HCT116 (cell line): ENCODE data around the gene PLA2G2C. TPM values are rescaled to one million over a fixed set of nuclear protein-coding genes. Genes with fewer than 3 reads are reported as not detected.

Experiments
- CEBPB ChIP-seq: IDR thresholded peaks from 2 replicates; pipeline ENCODE4 v1.6.1; 2012; ENCODE audit warnings: low read depth
- ELF1 ChIP-seq: IDR thresholded peaks from 2 replicates; pipeline ENCODE4 v1.6.1; 2012; ENCODE audit warnings: low read depth, borderline replicate concordance
- POLR2AphosphoS5 ChIP-seq: IDR thresholded peaks from 2 replicates; pipeline ENCODE4 v1.6.1; 2011; ENCODE audit warnings: mild to moderate bottlenecking, low read depth, low read length, moderate library complexity
- RAD21 ChIP-seq: IDR thresholded peaks from 2 replicates; pipeline ENCODE4 v1.6.1; 2012; ENCODE audit warnings: low read depth, mild to moderate bottlenecking
- SIN3A ChIP-seq: IDR thresholded peaks from 2 replicates; pipeline ENCODE4 v1.6.1; 2012; ENCODE audit warnings: low read depth
- SP1 ChIP-seq: IDR thresholded peaks from 2 replicates; pipeline ENCODE4 v1.6.1; 2012; ENCODE audit warnings: low read depth
- ZFX ChIP-seq: fragments of 450-650 bp; IDR thresholded peaks from 2 replicates; pipeline ENCODE4 v1.6.1; 2017
- ZNF274 ChIP-seq: fragments of 200-500 bp; sonication (Bioruptor generic); IDR thresholded peaks from 2 replicates; pipeline ENCODE4 v1.6.1; 2014; ENCODE audit warnings: mild to moderate bottlenecking, low read depth, low read length, inconsistent platforms
- total RNA-seq: library from RNA; stranded (reverse); gene quantifications from one replicate; pipeline ENCODE4 v1.2.1, GENCODE V29; 2021; ENCODE audit not compliant: unreplicated experiment
- TF ChIP-seq, protein P1 (sequence below): IDR thresholded peaks from 2 replicates; pipeline ENCODE4 v1.6.1; 2011; ENCODE audit warnings: mild to moderate bottlenecking, low read length, moderate library complexity; ENCODE audit not compliant: insufficient replicate concordance; ENCODE audit errors: extremely low read depth

Gene PLA2G2C
- total RNA-seq, 1 experiment from 2014 or later, result not detected

DNA sequence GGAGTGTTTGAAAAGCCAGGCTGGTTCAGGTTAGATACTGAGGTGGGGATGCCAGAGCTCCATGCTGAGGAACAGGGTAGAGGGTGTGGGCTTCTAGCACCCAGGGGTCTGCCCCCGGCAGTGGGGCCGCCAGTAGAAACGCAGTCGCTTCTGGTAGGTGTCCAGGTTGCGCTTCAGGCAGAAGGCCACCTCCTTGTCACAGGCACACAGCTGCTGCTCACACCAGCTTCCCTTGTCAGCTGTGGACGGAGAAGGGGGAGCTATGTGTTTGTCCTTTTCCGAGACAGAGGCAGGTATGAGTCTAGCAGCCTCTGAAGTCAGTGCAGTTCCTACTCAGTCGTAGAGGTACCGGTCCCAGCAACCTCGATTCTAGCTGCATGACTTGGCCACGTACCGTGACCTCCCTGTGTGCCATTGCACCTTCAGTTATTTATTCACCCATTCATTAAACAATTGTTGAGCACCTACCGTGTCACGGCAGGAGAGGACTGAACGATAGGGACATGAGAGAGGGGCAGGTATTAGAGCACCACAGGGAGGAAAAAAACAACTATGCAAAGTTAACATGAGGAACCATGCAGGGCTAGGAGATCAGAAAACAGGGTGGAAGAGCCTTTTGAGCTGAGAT is 72.2 kb downstream of the PLA2G2C start (continued):
- TF ChIP-seq, protein P1, sequence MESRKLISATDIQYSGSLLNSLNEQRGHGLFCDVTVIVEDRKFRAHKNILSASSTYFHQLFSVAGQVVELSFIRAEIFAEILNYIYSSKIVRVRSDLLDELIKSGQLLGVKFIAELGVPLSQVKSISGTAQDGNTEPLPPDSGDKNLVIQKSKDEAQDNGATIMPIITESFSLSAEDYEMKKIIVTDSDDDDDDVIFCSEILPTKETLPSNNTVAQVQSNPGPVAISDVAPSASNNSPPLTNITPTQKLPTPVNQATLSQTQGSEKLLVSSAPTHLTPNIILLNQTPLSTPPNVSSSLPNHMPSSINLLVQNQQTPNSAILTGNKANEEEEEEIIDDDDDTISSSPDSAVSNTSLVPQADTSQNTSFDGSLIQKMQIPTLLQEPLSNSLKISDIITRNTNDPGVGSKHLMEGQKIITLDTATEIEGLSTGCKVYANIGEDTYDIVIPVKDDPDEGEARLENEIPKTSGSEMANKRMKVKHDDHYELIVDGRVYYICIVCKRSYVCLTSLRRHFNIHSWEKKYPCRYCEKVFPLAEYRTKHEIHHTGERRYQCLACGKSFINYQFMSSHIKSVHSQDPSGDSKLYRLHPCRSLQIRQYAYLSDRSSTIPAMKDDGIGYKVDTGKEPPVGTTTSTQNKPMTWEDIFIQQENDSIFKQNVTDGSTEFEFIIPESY, result no peak
- no peak for TF ChIP-seq ELF1
- TF ChIP-seq CEBPB, result no peak
- no peak for TF ChIP-seq SP1
- TF ChIP-seq RAD21, result no peak
- no peak for TF ChIP-seq ZNF274
- no peak for TF ChIP-seq ZFX
- TF ChIP-seq POLR2AphosphoS5, result no peak
- no peak for TF ChIP-seq SIN3A
- TF ChIP-seq, all 23 proteins: peak for 0

Other genes with a start within 250 kb of the PLA2G2C start
- not detected for gene PLA2G2A, start 206.9 kb downstream of the PLA2G2C start, total RNA-seq
- not detected for gene PLA2G5, start 116.3 kb downstream of the PLA2G2C start, total RNA-seq
- not detected for gene PLA2G2D, start 67.0 kb downstream of the PLA2G2C start, total RNA-seq
- gene PLA2G2F, start 47.2 kb downstream of the PLA2G2C start, total RNA-seq, result 0.12 TPM
- not detected for gene UBXN10, start 422 bp downstream of the PLA2G2C start, total RNA-seq
- gene VWA5B1, start 104.4 kb upstream of the PLA2G2C start, total RNA-seq, result not detected